Osteocyte (in vitro differentiated cells): Measurements from ENCODE around the gene SERBP1. TPM values are rescaled to one million over a fixed set of nuclear protein-coding genes. Genes with fewer than 3 reads are reported as not detected.

ENCODE experiments used
- DNase-seq: peaks from one replicate; pipeline ENCODE4 v3.0.0; 2021; ENCODE audit warnings: mixed read lengths; ENCODE audit not compliant: unreplicated experiment; ENCODE audit errors: extremely low spot score
- H3K27ac Mint-ChIP-seq: one replicate; pipeline ENCODE4 v1.8.0; 2021; ENCODE audit warnings: mild to moderate bottlenecking, mixed read lengths; ENCODE audit not compliant: unreplicated experiment
- H3K27me3 Mint-ChIP-seq: one replicate; pipeline ENCODE4 v1.8.0; 2021; ENCODE audit warnings: mixed read lengths; ENCODE audit not compliant: unreplicated experiment
- H3K36me3 Mint-ChIP-seq: one replicate; pipeline ENCODE4 v1.8.0; 2021; ENCODE audit warnings: mixed read lengths; ENCODE audit not compliant: unreplicated experiment
- H3K4me1 Mint-ChIP-seq: one replicate; pipeline ENCODE4 v1.8.0; 2021; ENCODE audit warnings: mixed read lengths; ENCODE audit not compliant: unreplicated experiment
- H3K4me3 Mint-ChIP-seq: one replicate; pipeline ENCODE4 v1.8.0; 2021; ENCODE audit warnings: mild to moderate bottlenecking, moderate library complexity, mixed read lengths; ENCODE audit not compliant: unreplicated experiment
- H3K9me3 Mint-ChIP-seq: one replicate; pipeline ENCODE4 v1.8.0; 2021; ENCODE audit warnings: mixed read lengths; ENCODE audit not compliant: unreplicated experiment
- CTCF ChIP-seq: fragments of 200-600 bp; sonication (generic); IDR thresholded peaks from 2 replicates; pipeline ENCODE4 v1.5.0; 2021; ENCODE audit warnings: antibody characterized with exemption, mild to moderate bottlenecking, moderate library complexity
- total RNA-seq: library from RNA; stranded (reverse); gene quantifications from 2 replicates; pipeline ENCODE4 v1.2.1, GENCODE V29; 2021

Gene SERBP1
- total RNA-seq, 1 donor from 2014 or later = 182 TPM

- no peaks in the 10 kb centered on the region for H3K4me1 Mint-ChIP-seq
- H3K27me3 Mint-ChIP-seq = no peaks in the 10 kb centered on the region
- H3K9me3 Mint-ChIP-seq = no peaks in the 10 kb centered on the region
- TF ChIP-seq CTCF = no peak
- H3K4me3 Mint-ChIP-seq = no peak overlapping the region
- peaks cover 2% of the 10 kb centered on the region for H3K36me3 Mint-ChIP-seq
- no peak for DNase-seq
- no peak overlapping the region for H3K27ac Mint-ChIP-seq
Measured at GRCh38 chr1:67399199-67399993, 30.8 kb downstream of the SERBP1 start.

GRCh38 chr1:67394548-67394947 lies 35.7 kb downstream of the SERBP1 start:
- H3K27me3 Mint-ChIP-seq = no peaks in the 10 kb centered on the region
- H3K4me3 Mint-ChIP-seq = no peak overlapping the region
- H3K9me3 Mint-ChIP-seq = no peaks in the 10 kb centered on the region
- peaks cover 15% of the 10 kb centered on the region for H3K4me1 Mint-ChIP-seq
- TF ChIP-seq CTCF = no peak
- DNase-seq = no peak
- H3K27ac Mint-ChIP-seq = no peak overlapping the region
- H3K36me3 Mint-ChIP-seq = peaks cover 2% of the 10 kb centered on the region

- TF ChIP-seq CTCF = no peak
- no peak overlapping the region for H3K4me3 Mint-ChIP-seq
- H3K27me3 Mint-ChIP-seq = no peaks in the 10 kb centered on the region
- DNase-seq = no peak
- H3K36me3 Mint-ChIP-seq = peaks cover 2% of the 10 kb centered on the region
- H3K4me1 Mint-ChIP-seq = peaks cover 15% of the 10 kb centered on the region
- no peaks in the 10 kb centered on the region for H3K9me3 Mint-ChIP-seq
- H3K27ac Mint-ChIP-seq = no peak overlapping the region
Measured at GRCh38 chr1:67393737-67394136, 36.5 kb downstream of the SERBP1 start.

GRCh38 chr1:67393240-67393639 lies 37.0 kb downstream of the SERBP1 start:
- Mint-ChIP-seq H3K4me1 (peaks cover 15% of the 10 kb centered on the region), H3K27me3 (no peaks in the 10 kb centered on the region), H3K4me3 (no peak overlapping the region), H3K9me3 (no peaks in the 10 kb centered on the region), H3K27ac (no peak overlapping the region), H3K36me3 (peaks cover under 1% of the 10 kb centered on the region)
- no peak for TF ChIP-seq CTCF
- no peak for DNase-seq

- Mint-ChIP-seq H3K4me1 (peaks cover 15% of the 10 kb centered on the region), H3K27ac (peak overlapping the region; percentile 62), H3K36me3 (no peaks in the 10 kb centered on the region), H3K4me3 (no peak overlapping the region), H3K9me3 (no peaks in the 10 kb centered on the region), H3K27me3 (no peaks in the 10 kb centered on the region)
- DNase-seq = no peak
- TF ChIP-seq CTCF = no peak
Measured at GRCh38 chr1:67390041-67390887, 39.9 kb downstream of the SERBP1 start.
